ENCODE results near the gene CHMP1A. TPM values are rescaled to one million over a fixed set of nuclear protein-coding genes. Genes with fewer than 3 reads are reported as not detected.

Gene CHMP1A
- total RNA-seq, 2 donors from 2014 or later: 154 to 157 TPM

DNA sequence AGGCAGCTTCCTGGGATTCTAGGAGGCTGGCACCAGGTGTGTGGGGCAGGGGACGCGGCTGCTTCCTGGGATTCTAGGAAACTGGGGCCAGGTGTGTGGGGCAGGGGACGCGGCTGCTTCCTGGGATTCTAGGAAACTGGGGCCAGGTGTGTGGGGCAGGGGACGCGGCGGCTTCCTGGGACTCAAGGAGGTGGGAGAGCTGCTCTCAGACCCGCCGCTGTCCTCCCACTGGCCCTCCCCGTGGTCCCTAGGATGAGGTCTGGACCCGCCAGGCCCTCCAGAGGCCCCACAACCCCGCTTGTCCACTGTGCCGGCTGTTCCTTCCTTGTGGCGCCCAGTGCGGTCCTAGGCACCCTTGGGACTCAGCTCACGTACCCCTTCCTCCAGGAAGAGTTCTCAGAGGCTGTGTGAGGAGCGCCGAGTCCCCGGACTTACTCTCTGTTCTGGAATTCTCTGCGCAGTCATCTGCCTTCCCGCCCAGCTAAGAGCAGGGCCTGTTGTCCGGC lies 43.5 kb downstream of the CHMP1A start:
- DNase-seq (no peak), ATAC-seq (no peak)
- intact Hi-C loops (cut with DNase I, micrococcal nuclease): no loop called here

DNA sequence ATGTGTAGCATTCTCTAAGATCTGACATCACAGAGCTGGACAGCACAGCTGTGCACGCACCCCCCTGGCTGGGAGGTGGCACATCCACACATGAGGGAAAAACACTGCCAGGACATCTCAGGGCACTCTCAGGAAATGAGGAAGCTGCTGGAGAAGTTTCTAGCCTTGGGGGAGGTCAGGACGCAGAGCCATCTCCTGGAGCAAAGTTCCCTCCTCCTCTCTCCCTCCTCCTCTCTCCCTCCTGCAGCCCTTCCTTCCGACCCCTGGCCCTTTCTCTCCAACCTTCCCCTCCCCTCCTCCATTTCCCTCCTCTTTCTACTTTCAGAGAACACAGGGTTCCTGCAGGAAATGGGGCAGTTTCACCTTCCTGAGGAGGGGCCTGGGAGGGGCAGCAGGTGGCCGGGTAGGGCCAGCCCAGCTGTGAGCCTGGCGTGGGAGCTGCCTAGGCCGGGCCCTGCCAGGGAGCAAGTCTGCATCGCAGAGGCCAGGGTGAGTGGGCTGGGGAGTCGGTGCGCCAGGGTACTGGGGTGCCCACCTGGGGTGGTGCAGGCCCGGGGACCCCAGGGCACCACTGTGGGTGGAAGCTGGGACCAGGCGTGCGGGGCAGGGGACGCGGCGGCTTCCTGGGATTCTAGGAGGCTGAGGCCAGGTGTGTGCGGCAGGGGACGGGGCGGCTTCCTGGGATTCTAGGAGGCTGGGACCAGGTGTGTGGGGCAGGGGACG lies 44.1 kb downstream of the CHMP1A start, which contains the start of gene DPEP1:
Gene DPEP1, plus strand, starts transcription at position 412 of the 723 bp plus-strand sequence. CDS start 16,769 bp downstream, outside the sequence.
- ATAC-seq: peak; percentile 39
- intact Hi-C loops (cut with DNase I, micrococcal nuclease): no loop called here
- no peak for DNase-seq

DNA sequence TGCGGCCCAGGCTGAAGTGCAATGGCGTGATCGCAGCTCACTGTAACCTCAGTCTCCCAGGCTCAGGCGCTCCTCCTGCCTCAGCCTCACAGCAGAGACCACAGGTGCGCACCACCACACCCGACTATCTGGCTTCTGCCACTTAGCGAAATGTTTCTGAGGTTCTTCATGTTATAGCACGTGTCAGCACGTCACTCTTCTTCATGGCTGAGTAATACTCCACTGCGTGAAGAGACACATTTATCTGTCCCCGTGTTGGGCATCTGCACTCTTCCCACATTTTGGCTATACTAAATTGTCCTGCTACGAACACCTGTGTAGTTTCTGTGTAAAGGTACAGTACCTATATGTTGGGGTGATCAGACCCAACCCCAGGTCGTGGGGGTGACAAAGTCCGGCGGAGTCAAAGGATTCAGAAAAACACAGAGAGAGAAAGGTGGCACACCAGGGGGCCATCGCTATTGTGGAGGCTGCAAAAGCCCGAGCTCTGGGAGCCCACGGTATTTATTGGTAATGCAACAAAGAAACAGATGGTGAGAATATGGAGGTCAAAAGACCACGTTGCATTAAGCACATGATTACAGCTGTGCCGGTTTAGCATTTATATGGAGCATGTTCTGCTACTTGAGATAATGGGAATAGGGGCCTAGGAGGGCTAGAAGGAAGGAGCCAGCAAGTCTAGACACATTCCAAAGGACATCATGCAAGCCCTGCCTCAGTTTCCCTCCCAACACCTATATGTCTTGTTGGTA lies 44.9 kb downstream of the CHMP1A start:
- DNase-seq (no peak), ATAC-seq (no peak)
- intact Hi-C loops (cut with DNase I, micrococcal nuclease): no loop called here

DNA sequence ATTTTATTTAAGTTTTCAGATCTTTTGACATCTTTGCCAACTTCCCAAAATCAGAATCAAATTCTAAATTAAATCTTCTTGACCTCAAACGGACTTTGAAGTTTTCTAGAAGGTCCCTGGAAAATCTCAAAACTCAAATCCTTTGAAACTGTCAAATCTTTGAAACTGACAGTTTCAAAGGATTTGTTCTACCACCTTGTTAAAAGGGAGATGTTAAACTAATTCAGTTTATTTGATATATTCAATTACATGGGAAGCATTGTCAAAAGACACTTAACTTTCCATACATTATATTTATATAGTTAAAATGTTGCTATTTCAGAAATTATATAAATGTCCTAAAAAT lies 47.4 kb downstream of the CHMP1A start:
- intact Hi-C loops (cut with DNase I, micrococcal nuclease): no loop called here
- ATAC-seq: no peak
- no peak for DNase-seq

DNA sequence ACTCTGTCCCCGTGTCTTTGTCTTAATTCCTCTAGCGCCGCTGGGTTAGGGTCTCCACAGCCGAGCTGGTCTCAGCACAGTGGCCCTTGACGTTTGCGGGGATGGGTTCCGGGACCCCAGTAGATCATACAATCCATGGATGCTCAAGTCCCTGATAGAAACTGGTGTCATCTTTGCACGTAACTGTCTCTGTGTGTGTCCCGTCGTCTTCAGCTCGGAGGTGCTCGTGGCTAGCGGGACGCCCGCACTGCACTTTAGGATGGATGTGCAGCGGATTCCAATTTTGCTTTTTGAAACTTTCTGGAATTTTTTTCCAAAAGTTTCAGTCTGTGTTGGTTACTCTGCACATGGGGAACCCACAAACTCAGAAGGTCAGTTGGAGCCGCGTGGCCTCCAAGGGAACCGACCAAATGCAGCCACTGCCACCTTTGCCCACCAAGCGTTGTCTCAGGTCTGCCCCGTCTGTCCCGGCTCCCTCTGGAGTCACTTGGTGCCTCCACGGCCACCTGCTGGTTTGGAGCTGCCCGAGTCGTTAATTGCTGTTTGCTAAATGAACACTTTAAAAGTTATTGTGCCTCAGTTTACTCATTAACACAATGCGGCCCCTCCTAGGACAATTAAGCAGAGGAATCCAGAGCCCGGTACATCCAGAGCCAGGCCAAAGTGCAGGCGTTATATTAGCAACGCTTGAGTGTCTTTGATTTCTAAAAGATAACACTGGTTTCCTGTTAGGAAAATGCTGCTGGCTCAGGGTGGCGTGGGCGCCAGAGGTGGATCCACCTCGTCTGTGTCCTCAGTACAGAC lies 49.4 kb downstream of the CHMP1A start:
- ATAC-seq: peak; percentile 59
- intact Hi-C loops (cut with DNase I, micrococcal nuclease): no loop called here
- no peak for DNase-seq

DNA sequence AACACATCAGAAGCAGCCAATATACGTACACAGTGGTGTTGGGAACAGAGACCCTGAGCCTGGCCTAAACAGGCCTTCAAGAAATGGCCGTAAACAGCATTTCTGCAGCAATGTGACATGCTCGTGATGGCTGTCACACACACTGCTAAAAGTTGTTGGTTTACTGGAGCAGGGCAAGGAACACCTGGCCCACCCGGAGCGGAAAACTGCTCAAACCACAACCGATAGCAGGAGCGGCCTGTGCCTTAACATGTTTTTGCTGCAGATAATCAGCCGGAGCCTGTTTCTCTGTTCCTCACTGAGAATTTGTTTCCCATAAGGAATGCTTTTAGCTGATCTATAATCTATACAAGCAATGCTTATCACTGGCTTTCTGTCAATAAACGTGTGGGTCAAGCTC lies 50.1 kb downstream of the CHMP1A start:
- DNase-seq: no peak
- intact Hi-C loops (cut with DNase I, micrococcal nuclease): no loop called here
- no peak for ATAC-seq

DNA sequence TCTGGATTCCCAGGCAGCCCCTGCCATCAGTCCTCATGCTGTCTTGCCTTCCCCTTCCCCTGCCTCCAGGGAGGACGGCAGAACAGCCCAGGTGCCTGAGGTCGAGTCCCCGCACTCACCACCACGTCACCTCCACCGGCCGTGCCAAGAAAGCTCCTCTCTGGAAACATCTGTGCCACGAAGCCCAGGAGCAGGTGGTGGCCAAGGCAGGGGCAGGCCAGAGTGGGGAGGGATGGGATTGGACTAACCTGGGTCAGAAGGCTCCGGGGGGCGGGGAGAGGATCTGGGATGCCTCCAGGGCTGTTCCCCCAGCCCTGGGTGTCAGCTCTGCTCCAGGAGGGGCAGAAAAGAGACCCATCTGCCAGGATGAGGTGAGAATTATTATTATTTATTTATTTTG lies 51.5 kb downstream of the CHMP1A start:
- intact Hi-C loops (cut with DNase I, micrococcal nuclease): no loop called here
- no peak for ATAC-seq
- no peak for DNase-seq

DNA sequence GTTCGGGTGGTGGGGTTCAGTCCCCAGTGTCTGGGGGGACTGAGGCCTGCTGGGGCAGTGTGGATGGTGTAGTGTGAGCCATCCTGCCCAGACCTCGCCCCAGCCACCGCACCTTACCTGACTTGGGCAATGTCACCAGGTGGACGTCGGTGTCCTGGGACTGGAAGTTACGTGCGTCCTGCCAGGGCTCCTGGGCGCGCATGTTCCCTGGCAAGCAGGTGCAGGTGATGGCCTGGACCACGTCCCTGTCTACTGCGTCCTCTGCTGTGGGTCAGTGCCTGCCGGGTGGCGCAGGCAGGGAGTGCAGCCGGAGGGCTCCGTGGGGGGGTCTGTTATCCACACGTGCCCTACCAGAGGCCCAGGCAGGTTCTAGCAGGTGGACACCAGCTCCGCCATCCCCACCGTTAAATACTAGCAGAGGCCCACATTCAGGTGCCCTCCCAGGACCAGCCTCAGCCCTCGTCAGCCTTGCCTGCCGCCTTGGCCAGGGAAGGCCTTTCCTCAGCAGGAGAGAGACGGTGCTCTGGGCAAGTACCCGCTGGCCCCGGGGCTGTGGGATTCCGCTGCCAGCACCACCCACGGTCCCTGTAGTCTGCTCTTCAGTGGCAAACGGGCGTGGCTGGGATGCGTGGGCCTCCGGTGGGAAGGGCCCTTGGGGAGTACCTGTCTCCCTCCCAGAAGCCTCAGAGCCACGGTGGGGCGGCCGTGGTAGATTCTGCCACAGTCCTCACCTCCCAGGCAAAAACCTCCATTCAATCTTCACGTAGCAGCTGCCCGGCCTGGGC lies 52.1 kb downstream of the CHMP1A start:
- DNase-seq (no peak), ATAC-seq (no peak)
- intact Hi-C loops (cut with DNase I, micrococcal nuclease): no loop called here

DNA sequence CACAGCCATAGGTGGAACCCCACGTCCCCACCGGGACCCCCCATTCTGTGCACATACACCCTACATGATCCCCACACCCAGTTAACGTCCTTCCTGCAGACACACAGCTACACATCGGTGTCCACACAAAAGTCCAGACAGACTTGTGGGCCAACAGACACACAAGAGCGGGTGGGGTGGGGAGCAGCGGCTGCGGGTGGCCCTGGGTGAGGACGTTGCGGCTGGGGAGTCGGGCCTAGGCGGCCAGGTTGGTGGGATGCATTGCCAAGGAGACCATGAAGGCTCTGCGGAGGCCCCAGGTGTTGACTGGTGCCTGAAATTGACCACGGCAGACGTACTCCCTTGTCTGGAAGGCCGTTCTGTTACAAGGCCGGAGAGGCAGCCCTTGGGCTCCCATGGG lies 52.7 kb downstream of the CHMP1A start:
- DNase-seq (no peak), ATAC-seq (no peak)
- intact Hi-C loops (cut with DNase I, micrococcal nuclease): no loop called here

DNA sequence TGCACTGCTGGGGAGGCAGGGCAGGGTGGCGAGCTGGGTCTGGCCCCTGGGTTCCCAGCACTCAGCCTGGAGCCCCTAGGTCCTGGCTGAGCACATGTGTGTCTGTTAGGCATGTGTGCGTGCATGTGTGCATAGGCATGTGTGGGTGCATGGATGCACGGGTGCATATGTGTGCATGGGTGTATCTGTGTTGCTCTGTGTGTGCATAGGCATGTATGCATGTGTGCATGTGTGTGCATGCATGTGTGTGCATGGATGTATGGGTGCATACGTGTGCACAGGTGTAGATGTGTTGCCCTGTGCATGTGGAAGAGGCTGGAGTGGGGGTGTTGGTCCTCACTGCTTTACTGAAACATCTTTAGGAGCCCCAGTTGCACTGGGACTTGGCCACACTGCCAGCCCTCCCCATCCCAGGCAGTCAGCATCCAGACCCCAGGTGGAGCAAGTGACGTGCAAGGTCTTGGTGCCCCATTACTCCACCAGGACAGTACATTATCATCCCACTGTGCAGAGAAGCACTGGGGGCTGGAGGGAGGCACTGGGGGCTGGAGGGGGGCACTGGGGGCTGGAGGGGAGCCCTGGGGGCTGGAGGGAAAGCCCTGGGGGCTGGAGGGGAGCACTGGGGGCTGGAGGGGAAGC lies 54.4 kb downstream of the CHMP1A start:
- no peak for DNase-seq
- ATAC-seq: peak; percentile 13
- intact Hi-C loops (cut with DNase I, micrococcal nuclease): no loop called here

DNA sequence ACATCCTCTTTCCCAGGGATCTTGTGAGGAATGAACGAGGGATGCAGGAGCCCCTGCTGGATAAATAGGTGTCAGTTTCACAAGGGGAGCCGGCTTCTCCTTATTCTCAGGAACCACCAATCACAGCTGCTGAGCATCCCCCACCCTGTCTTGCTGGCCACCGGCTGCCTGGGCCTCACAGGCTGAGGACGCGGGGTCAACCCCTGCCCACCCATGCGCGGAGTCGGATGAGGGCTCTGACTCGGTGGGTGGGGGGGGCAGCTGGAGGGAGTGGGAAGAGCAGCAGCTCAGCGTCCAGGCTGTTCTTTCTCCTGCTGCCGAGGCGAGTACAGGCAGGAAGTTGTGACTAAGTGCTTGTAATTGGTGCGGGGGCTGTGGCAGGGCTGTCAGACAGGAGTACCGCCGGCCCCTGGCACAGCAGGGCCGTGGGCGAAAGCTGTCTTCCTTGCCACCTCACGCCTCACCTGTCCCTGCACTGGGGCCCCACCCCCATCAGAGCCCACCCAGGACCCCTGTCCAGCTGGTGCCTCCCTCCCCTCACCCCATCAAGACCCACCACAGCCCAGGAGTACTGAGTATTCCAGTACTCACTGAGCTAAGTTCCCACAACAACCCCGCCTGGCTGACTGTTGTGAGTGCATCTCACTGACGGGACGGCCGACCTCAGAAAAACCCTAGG lies 55.1 kb downstream of the CHMP1A start:
- peak; percentile 33 for ATAC-seq
- no peak for DNase-seq
- intact Hi-C loops (cut with DNase I, micrococcal nuclease): no loop called here

DNA sequence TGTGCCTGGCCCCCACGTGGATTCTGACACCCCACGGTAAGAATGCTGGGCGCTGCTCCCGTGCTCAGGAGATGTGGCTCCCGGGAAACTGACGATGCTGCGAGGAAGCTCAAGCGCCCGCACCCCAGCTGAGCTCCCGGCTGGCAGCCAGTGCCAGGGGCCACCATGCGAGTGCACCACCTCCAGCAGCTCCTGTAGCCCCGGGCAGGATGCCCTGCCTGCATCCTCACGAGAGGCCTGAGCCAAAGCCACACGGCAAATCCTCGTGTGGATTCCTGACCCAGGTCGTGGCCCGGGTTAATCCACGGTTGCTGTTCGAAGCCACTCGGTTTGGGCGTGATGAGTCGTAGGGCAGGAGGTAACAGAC lies 55.6 kb downstream of the CHMP1A start:
- intact Hi-C loops (cut with DNase I, micrococcal nuclease): no loop called here
- no peak for DNase-seq
- no peak for ATAC-seq

DNA sequence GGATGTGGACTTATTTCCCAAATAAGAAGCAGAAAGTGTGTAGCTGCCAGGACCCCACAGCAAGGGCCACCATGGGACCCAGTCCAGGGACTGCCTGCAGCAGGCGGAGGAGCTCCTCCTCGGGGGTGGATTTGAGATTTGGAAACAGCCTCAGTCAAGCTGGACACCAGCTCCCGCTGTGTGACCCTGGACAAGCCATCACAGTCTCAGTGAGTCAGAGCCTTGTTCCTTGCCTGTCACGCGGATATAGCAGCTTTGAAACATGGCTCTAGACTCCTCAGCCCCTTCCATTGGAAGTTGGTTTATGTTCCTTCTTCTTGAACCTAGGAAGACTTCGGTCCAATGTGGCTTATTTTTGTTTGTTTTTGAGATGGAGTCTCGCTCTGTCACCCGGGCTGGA lies 56.6 kb downstream of the CHMP1A start:
- intact Hi-C loops (cut with DNase I, micrococcal nuclease): no loop called here
- ATAC-seq (no peak), DNase-seq (no peak)

DNA sequence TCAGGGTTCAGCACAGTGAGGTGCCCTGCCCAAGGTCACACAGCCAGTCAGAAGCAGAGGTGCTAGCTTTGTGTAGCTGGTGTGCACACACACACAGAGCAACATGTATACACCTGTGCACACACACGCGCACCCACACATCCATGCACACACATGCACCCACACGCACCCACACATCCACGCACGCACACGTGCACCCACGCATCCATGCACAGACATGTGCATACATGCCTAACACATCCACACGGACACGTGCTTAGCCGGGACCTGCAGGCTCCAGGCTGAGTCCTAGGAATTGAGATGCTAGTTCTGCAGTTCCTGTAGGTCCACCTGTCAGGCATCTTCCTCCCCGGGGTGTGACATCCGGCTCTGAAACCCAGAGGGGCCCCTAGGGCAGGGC lies 57.1 kb downstream of the CHMP1A start:
- DNase-seq (no peak), ATAC-seq (peak; percentile 11)
- intact Hi-C loops (cut with DNase I, micrococcal nuclease): no loop called here

DNA sequence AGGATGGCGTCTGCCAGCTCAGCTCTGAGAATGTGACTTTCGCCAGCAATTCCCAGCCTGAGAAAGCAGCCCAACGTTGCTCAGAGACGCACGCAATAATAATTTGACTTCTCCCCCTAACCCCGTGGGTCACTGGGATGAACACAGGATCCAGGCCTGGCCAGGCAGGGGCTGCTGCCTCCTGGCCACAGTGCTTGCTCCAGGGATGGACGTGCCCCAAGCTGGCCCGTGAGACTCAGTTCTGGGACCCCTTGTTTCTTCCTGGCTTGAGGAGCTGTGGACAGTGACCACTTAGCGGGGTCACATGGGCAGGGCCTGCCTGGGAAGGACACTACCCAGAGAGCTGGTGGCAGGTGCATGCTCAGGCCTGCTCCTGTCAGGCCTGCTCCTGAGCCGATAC lies 57.6 kb downstream of the CHMP1A start:
- DNase-seq (no peak), ATAC-seq (no peak)
- intact Hi-C loops (cut with DNase I, micrococcal nuclease): no loop called here

DNA sequence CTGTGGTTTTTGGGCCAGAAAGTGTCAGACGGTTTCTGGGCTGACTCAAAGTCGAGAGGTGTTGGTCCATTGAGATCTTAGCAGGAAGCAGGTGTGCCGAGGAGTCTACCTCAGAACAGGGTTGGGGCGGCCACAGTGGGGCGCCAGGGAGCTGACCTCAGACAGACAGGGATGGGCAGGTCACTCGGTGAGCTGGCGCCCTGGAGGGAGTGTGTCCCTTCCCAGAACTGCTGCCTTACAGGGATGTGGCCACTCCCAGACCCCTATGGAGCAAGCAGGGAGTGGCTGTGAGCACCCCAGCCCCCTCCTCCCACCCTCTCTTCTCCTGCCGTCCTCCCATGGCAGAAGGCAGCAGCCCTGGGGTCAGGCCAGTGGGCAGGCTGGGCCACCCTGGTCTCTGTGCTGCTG lies 58.1 kb downstream of the CHMP1A start:
- intact Hi-C loops (cut with DNase I, micrococcal nuclease): no loop called here
- DNase-seq (peak in 1 of 2 donors; percentile 66), ATAC-seq (peak; percentile 86)

DNA sequence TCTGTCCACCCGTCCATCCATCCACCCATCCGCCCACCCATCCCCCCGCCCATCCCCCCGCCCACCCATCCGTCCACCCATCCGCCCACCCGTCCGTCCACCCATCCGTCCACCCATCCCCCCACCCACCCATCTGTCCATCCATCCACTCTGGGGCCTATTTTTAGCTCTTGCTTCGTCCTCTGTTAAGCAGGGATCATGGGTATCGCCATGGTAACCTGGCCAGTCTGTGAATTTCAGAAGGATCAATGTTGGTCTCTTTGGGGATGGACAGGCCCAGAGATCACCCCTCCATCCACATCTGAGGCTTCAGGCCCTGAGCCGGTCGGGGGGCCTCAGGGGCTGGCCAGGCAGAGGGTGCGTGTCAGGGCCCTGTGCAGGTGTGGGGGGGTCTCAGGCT lies 59.3 kb downstream of the CHMP1A start:
- ATAC-seq: no peak
- intact Hi-C loops (cut with DNase I, micrococcal nuclease): no loop called here
- DNase-seq: no peak

All from left colon (tissue), 2 donors.